Measurements from ENCODE around the gene CT47C1. TPM values are rescaled to one million over a fixed set of nuclear protein-coding genes. Genes with fewer than 3 reads are reported as not detected.

CT47C1 gene
- polyA plus RNA-seq, 3 donors, result not detected

GRCh38 chrX:119069762-119070161, 3.0 kb upstream of the CT47C1 start:
- no peak for DNase-seq (ENCODE audit: extremely low read depth in 1 of 11, low read depth in 9 of 11, low spot score in 4 of 11)

GRCh38 chrX:119071381-119071780, 1.4 kb upstream of the CT47C1 start:
- DNase-seq (ENCODE audit: extremely low read depth in 1 of 11, low read depth in 9 of 11, low spot score in 4 of 11), result no peak

- no peak for DNase-seq (ENCODE audit: extremely low read depth in 1 of 11, low read depth in 9 of 11, low spot score in 4 of 11)
Observed at GRCh38 chrX:119073200-119073905, 560 bp downstream of the CT47C1 start.

GRCh38 chrX:119073911-119074310, 1.1 kb downstream of the CT47C1 start:
- DNase-seq (ENCODE audit: extremely low read depth in 1 of 11, low read depth in 9 of 11, low spot score in 4 of 11), result no peak

- DNase-seq (ENCODE audit: extremely low read depth in 1 of 11, low read depth in 9 of 11, low spot score in 4 of 11), result no peak
Observed at GRCh38 chrX:119075270-119076025, 2.7 kb downstream of the CT47C1 start.

- DNase-seq (ENCODE audit: extremely low read depth in 1 of 11, low read depth in 9 of 11, low spot score in 4 of 11), result no peak
Observed at GRCh38 chrX:119082278-119082677, 9.5 kb downstream of the CT47C1 start.

- DNase-seq (ENCODE audit: extremely low read depth in 1 of 11, low read depth in 9 of 11, low spot score in 4 of 11), result no peak
Observed at GRCh38 chrX:119084766-119085165, 12.0 kb downstream of the CT47C1 start.

GRCh38 chrX:119087121-119087520, 14.3 kb downstream of the CT47C1 start:
- no peak for DNase-seq (ENCODE audit: extremely low read depth in 1 of 11, low read depth in 9 of 11, low spot score in 4 of 11)

- no peak for DNase-seq (ENCODE audit: extremely low read depth in 1 of 11, low read depth in 9 of 11, low spot score in 4 of 11)
Observed at GRCh38 chrX:119089619-119090018, 16.8 kb downstream of the CT47C1 start.

GRCh38 chrX:119090627-119091026, 17.8 kb downstream of the CT47C1 start:
- no peak for DNase-seq (ENCODE audit: extremely low read depth in 1 of 11, low read depth in 9 of 11, low spot score in 4 of 11)

GRCh38 chrX:119093991-119094735, 21.4 kb downstream of the CT47C1 start:
- DNase-seq (ENCODE audit: extremely low read depth in 1 of 11, low read depth in 9 of 11, low spot score in 4 of 11), result no peak

- no peak for DNase-seq (ENCODE audit: extremely low read depth in 1 of 11, low read depth in 9 of 11, low spot score in 4 of 11)
Observed at GRCh38 chrX:119094819-119095218, 22.0 kb downstream of the CT47C1 start.

GRCh38 chrX:119095936-119096335, 23.1 kb downstream of the CT47C1 start:
- no peak for DNase-seq (ENCODE audit: extremely low read depth in 1 of 11, low read depth in 9 of 11, low spot score in 4 of 11)

- DNase-seq (ENCODE audit: extremely low read depth in 1 of 11, low read depth in 9 of 11, low spot score in 4 of 11), result no peak
Observed at GRCh38 chrX:119101168-119101567, 28.4 kb downstream of the CT47C1 start.

GRCh38 chrX:119105826-119106225, 33.0 kb downstream of the CT47C1 start:
- no peak for DNase-seq (ENCODE audit: extremely low read depth in 1 of 11, low read depth in 9 of 11, low spot score in 4 of 11)

GRCh38 chrX:119107206-119107605, 34.4 kb downstream of the CT47C1 start:
- no peak for DNase-seq (ENCODE audit: extremely low read depth in 1 of 11, low read depth in 9 of 11, low spot score in 4 of 11)

- peak in 8 of 11 donors; percentile 16 to 61 (median 34) for DNase-seq (ENCODE audit: extremely low read depth in 1 of 11, low read depth in 9 of 11, low spot score in 4 of 11)
Observed at GRCh38 chrX:119118780-119119395, 46.1 kb downstream of the CT47C1 start.

- peak in 2 of 11 donors; percentile 11 to 13 for DNase-seq (ENCODE audit: extremely low read depth in 1 of 11, low read depth in 9 of 11, low spot score in 4 of 11)
Observed at GRCh38 chrX:119121341-119121740, 48.5 kb downstream of the CT47C1 start.
